ENCODE results near the gene PRAME.
"Not testable (repeated sequence)": the region's sequence is repeated elsewhere in the genome, so short reads cannot be mapped to it uniquely, and the experiment has no call there.

The PRAME gene

GRCh38 chr22:22558972-22559603 lies at the start of gene PRAME:
Gene PRAME (minus strand): TSS chr22:22559265. CDS start chr22:22556832, 2,433 bp downstream.
- FAIRE-seq: no peak

GRCh38 chr22:22608022-22608421 lies 49.0 kb upstream of the PRAME start:
- FAIRE-seq: not testable (repeated sequence)

- FAIRE-seq: no peak
Observed at GRCh38 chr22:22605074-22605404, 46.0 kb upstream of the PRAME start.

- FAIRE-seq: no peak
Observed at GRCh38 chr22:22604326-22605073, 45.4 kb upstream of the PRAME start.

GRCh38 chr22:22603470-22603947 lies 44.4 kb upstream of the PRAME start:
- FAIRE-seq: no peak

GRCh38 chr22:22600531-22601261 lies 41.6 kb upstream of the PRAME start:
- FAIRE-seq: no peak

GRCh38 chr22:22599248-22599647 lies 40.2 kb upstream of the PRAME start:
- no peak for FAIRE-seq

- no peak for FAIRE-seq
Observed at GRCh38 chr22:22598144-22598543, 39.1 kb upstream of the PRAME start.

GRCh38 chr22:22595001-22595835 lies 36.2 kb upstream of the PRAME start:
- no peak for FAIRE-seq

- FAIRE-seq: no peak
Observed at GRCh38 chr22:22593964-22594656, 35.0 kb upstream of the PRAME start.

GRCh38 chr22:22593250-22593649 lies 34.2 kb upstream of the PRAME start:
- FAIRE-seq: no peak

- FAIRE-seq: no peak
Observed at GRCh38 chr22:22591348-22592299, 32.6 kb upstream of the PRAME start.

- FAIRE-seq: no peak
Observed at GRCh38 chr22:22590136-22590891, 31.2 kb upstream of the PRAME start.

- no peak for FAIRE-seq
Observed at GRCh38 chr22:22588485-22589164, 29.6 kb upstream of the PRAME start.

- no peak for FAIRE-seq
Observed at GRCh38 chr22:22587577-22588188, 28.6 kb upstream of the PRAME start.

- no peak for FAIRE-seq
Observed at GRCh38 chr22:22584722-22585121, 25.7 kb upstream of the PRAME start.

- FAIRE-seq: no peak
Observed at GRCh38 chr22:22583030-22583429, 24.0 kb upstream of the PRAME start.

- not testable (repeated sequence) for FAIRE-seq
Observed at GRCh38 chr22:22581524-22581923, 22.5 kb upstream of the PRAME start.

Measured in TTC549 (cell line).